ENCODE results near the gene PECR.

GRCh38 chr2:216018709-216019108 is 62.9 kb downstream of the PECR start:
- no peak for TF ChIP-seq CTCF (IDR thresholded peaks at IDR 0.05)
- no peak for TF ChIP-seq POLR2A (IDR thresholded peaks at IDR 0.05)

All from Peyer's patch (tissue), 4 donors.